ENCODE results near the gene COQ8B.

DNA sequence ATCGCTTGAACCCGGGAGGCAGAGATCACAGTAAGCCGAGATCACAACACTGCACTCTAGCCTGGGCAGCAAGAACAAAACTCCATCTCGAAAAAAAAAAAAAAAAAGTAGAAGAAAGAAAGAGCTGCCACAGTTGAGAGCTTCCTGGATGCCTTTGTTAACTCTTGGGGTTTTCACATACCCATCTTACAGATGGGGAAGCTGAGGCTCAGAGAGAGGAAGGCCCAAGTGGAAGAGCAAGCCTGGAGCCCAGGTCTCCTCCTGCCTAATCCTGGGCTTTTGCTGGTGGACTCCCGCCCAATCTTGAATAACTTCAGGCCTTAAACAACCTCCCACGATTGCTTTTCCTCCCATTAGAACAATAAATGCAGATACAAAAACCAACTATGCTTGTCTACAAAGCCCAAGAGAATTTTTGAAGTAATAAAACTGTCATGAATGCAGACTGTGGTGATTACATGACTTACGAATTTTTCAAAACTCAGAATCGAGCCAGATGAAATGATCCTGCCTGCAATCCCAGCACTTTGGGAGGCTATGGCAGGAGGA, 73.9 kb downstream of the COQ8B start:
- TF ChIP-seq CTCF (IDR thresholded peaks at IDR 0.05) (no peak), POLR2A (IDR thresholded peaks at IDR 0.05) (no peak)

All from thyroid gland (tissue), 4 donors.